Neural cell (in vitro differentiated cells): Measurements from ENCODE around the gene LAPTM5. TPM values are rescaled to one million over a fixed set of nuclear protein-coding genes. Genes with fewer than 3 reads are reported as not detected.

Experiments used
- H2AFZ ChIP-seq: fragments of 200-600, 300-800 bp; sonication (generic), shearing (Covaris generic); 2 replicates; pipeline ENCODE4 v1.6.0; 2014; ENCODE audit warnings: low read depth, mild to moderate bottlenecking, antibody characterized with exemption, low read length, moderate library complexity
- H3F3A ChIP-seq: fragments of 200-600 bp; shearing (Covaris generic); 2 replicates; pipeline ENCODE4 v1.6.1; 2016; ENCODE audit warnings: mild to moderate bottlenecking, moderate library complexity, mixed read lengths, antibody characterized with exemption, low read length; ENCODE audit not compliant: insufficient read depth, poor library complexity, severe bottlenecking
- H3K27ac ChIP-seq: fragments of 200-600, 300-800 bp; sonication (generic), shearing (Covaris generic); 2 replicates; pipeline ENCODE4 v1.5.1; 2014; ENCODE audit warnings: mild to moderate bottlenecking, low read length, moderate library complexity
- H3K27me3 ChIP-seq: fragments of 300-800, 200-600 bp; sonication (generic), shearing (Covaris generic); 2 replicates; pipeline ENCODE4 v1.6.0; 2014; ENCODE audit warnings: mild to moderate bottlenecking, low read depth, low read length, moderate library complexity; ENCODE audit not compliant: insufficient read depth
- H3K36me3 ChIP-seq: fragments of 300-800, 200-600 bp; sonication (generic), shearing (Covaris generic); 2 replicates; pipeline ENCODE4 v1.5.1; 2014; ENCODE audit warnings: mild to moderate bottlenecking, antibody characterized with exemption, low read length, moderate library complexity; ENCODE audit not compliant: insufficient read depth
- H3K4me2 ChIP-seq: fragments of 300-800, 200-600 bp; sonication (generic), shearing (Covaris generic); 2 replicates; pipeline ENCODE4 v1.6.0; 2014; ENCODE audit warnings: mild to moderate bottlenecking, low read length
- H3K4me3 ChIP-seq: fragments of 300-800, 200-600 bp; sonication (generic), shearing (Covaris generic); 2 replicates; pipeline ENCODE4 v1.5.1; 2014; ENCODE audit warnings: mild to moderate bottlenecking, low read length, moderate library complexity
- H3K79me2 ChIP-seq: fragments of 200-600 bp; shearing (Covaris generic); replicated peaks from 2 replicates; pipeline ENCODE4 v1.6.0; 2014; ENCODE audit warnings: mild to moderate bottlenecking, low read length, moderate library complexity; ENCODE audit not compliant: insufficient read depth
- H3K9ac ChIP-seq: fragments of 300-800, 200-600 bp; sonication (generic), shearing (Covaris generic); 2 replicates; pipeline ENCODE4 v1.6.1; 2016; ENCODE audit warnings: mild to moderate bottlenecking, low read length, mixed read lengths
- H3K9me2 ChIP-seq: fragments of 200-600 bp; shearing (Covaris generic); 2 replicates; pipeline ENCODE4 v1.6.1; 2016; ENCODE audit warnings: mild to moderate bottlenecking, low read length, mixed read lengths; ENCODE audit not compliant: insufficient read depth
- H3K9me3 ChIP-seq: fragments of 200-600, 300-800 bp; sonication (generic), shearing (Covaris generic); 2 replicates; pipeline ENCODE4 v1.6.1; 2016; ENCODE audit warnings: mild to moderate bottlenecking, mixed run types, low read length, moderate library complexity, mixed read lengths
- H4K20me1 ChIP-seq: fragments of 200-600 bp; shearing (Covaris generic); 2 replicates; pipeline ENCODE4 v1.6.1; 2016; ENCODE audit warnings: mild to moderate bottlenecking, mixed run types; ENCODE audit not compliant: insufficient read depth
- EP300 ChIP-seq: fragments of 450-650 bp; conservative IDR thresholded peaks from 2 replicates; pipeline ENCODE4 v1.6.1; 2014; ENCODE audit warnings: antibody characterized with exemption, mild to moderate bottlenecking, moderate library complexity; ENCODE audit not compliant: poor library complexity, severe bottlenecking
- EZH2 ChIP-seq: fragments of 200-600, 300-800 bp; shearing (Covaris generic), sonication (generic); IDR thresholded peaks from 2 replicates; pipeline ENCODE4 v1.6.1; 2014; ENCODE audit warnings: antibody characterized with exemption, low read length, borderline replicate concordance, mild to moderate bottlenecking; ENCODE audit not compliant: insufficient read depth, poor library complexity, severe bottlenecking
- MXI1 ChIP-seq: fragments of 450-650 bp; conservative IDR thresholded peaks from 2 replicates; pipeline ENCODE4 v1.6.1; 2014; ENCODE audit warnings: antibody characterized with exemption, mild to moderate bottlenecking; ENCODE audit not compliant: poor library complexity, severe bottlenecking
- POLR2AphosphoS5 ChIP-seq: IDR thresholded peaks from 2 replicates; pipeline ENCODE4 v1.6.1; 2012
- RAD21 ChIP-seq: fragments of 450-650 bp; conservative IDR thresholded peaks from 2 replicates; pipeline ENCODE4 v1.6.1; 2014; ENCODE audit warnings: antibody characterized with exemption, mild to moderate bottlenecking, moderate library complexity
- REST ChIP-seq: IDR thresholded peaks from 2 replicates; pipeline ENCODE4 v1.6.1; 2012; ENCODE audit warnings: borderline replicate concordance
- SMC3 ChIP-seq: fragments of 450-650 bp; conservative IDR thresholded peaks from 2 replicates; pipeline ENCODE4 v1.6.1; 2014; ENCODE audit warnings: antibody characterized with exemption, mild to moderate bottlenecking, moderate library complexity; ENCODE audit not compliant: poor library complexity
- TAF1 ChIP-seq: IDR thresholded peaks from 2 replicates; pipeline ENCODE4 v1.6.1; 2012; ENCODE audit warnings: low read depth
- polyA plus RNA-seq: library from polyadenylated mRNA; depleted of rRNA; stranded (reverse); fragments of >200 nt; gene quantifications from 2 replicates; pipeline ENCODE4 v1.2.3, GENCODE V29; 2014
- TF ChIP-seq, protein P1 (sequence below): fragments of 450-650 bp; IDR thresholded peaks from 2 replicates; pipeline ENCODE4 v1.5.1; 2014; ENCODE audit warnings: antibody characterized with exemption, mild to moderate bottlenecking, moderate library complexity; ENCODE audit not compliant: poor library complexity, severe bottlenecking

LAPTM5 gene
- polyA plus RNA-seq, 1 donor from 2014 or later, result 0.12 TPM

- TF ChIP-seq TAF1, result no peak
- no peak for TF ChIP-seq EP300
- no peak for TF ChIP-seq REST
- TF ChIP-seq POLR2AphosphoS5, result no peak
- no peak for TF ChIP-seq EZH2
- TF ChIP-seq, protein P1, sequence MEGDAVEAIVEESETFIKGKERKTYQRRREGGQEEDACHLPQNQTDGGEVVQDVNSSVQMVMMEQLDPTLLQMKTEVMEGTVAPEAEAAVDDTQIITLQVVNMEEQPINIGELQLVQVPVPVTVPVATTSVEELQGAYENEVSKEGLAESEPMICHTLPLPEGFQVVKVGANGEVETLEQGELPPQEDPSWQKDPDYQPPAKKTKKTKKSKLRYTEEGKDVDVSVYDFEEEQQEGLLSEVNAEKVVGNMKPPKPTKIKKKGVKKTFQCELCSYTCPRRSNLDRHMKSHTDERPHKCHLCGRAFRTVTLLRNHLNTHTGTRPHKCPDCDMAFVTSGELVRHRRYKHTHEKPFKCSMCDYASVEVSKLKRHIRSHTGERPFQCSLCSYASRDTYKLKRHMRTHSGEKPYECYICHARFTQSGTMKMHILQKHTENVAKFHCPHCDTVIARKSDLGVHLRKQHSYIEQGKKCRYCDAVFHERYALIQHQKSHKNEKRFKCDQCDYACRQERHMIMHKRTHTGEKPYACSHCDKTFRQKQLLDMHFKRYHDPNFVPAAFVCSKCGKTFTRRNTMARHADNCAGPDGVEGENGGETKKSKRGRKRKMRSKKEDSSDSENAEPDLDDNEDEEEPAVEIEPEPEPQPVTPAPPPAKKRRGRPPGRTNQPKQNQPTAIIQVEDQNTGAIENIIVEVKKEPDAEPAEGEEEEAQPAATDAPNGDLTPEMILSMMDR, result no peak
- no peak for TF ChIP-seq SMC3
- no peak for TF ChIP-seq RAD21
- Histone ChIP-seq H3K9me3 (no peaks in the 10 kb centered on the region), H3F3A (no peaks in the 10 kb centered on the region), H3K9ac (no peak overlapping the region), H3K79me2 (no peaks in the 10 kb centered on the region), H3K27ac (no peak overlapping the region), H3K4me2 (no peak overlapping the region), H3K36me3 (no peaks in the 10 kb centered on the region), H3K9me2 (no peaks in the 10 kb centered on the region), H3K27me3 (no peaks in the 10 kb centered on the region), H3K4me3 (no peak overlapping the region), H4K20me1 (no peaks in the 10 kb centered on the region), H2AFZ (no peak overlapping the region)
Observed at GRCh38 chr1:30712583-30712982, 45.0 kb downstream of the LAPTM5 start.

DNA sequence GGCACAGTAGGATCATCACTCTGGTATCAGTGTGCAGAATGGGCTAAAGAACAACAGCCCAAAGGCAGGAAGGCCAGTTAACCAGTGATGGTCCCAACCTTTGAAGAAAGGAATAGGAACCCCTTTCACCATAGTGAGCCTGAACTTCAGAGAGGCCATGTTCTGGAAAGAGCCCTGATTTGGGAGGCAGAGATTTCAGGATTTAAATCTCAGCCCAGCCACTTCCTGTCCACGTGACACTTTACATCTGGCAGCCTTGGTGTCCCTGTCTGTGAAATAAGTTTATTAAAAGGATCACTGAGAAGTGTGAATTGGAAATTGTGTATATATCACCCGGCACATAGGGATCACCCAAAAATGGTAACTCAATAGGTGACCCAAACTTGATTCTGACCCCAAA, 47.2 kb downstream of the LAPTM5 start:
- Histone ChIP-seq H3K9me2 (no peaks in the 10 kb centered on the region), H3K4me2 (no peak overlapping the region), H3K4me3 (no peak overlapping the region), H3K9ac (no peak overlapping the region), H4K20me1 (no peaks in the 10 kb centered on the region), H2AFZ (no peak overlapping the region), H3K27ac (no peak overlapping the region), H3K79me2 (no peaks in the 10 kb centered on the region), H3F3A (no peaks in the 10 kb centered on the region), H3K9me3 (no peaks in the 10 kb centered on the region), H3K27me3 (no peaks in the 10 kb centered on the region), H3K36me3 (no peaks in the 10 kb centered on the region)
- TF ChIP-seq EZH2, result no peak
- TF ChIP-seq RAD21, result no peak
- TF ChIP-seq POLR2AphosphoS5, result no peak
- TF ChIP-seq, protein P1, result no peak
- no peak for TF ChIP-seq SMC3
- TF ChIP-seq MXI1, result no peak
- TF ChIP-seq EP300, result no peak
- no peak for TF ChIP-seq TAF1
- no peak for TF ChIP-seq REST
